ENCODE results near the gene SORBS1. TPM values are rescaled to one million over a fixed set of nuclear protein-coding genes. Genes with fewer than 3 reads are reported as not detected.
A peak's percentile ranks its signal among the peaks of the same experiment; 100 is the strongest.

SORBS1 gene
- total RNA-seq, 2 experiments from 2014 or later = 0.58 to 0.90 TPM

DNA sequence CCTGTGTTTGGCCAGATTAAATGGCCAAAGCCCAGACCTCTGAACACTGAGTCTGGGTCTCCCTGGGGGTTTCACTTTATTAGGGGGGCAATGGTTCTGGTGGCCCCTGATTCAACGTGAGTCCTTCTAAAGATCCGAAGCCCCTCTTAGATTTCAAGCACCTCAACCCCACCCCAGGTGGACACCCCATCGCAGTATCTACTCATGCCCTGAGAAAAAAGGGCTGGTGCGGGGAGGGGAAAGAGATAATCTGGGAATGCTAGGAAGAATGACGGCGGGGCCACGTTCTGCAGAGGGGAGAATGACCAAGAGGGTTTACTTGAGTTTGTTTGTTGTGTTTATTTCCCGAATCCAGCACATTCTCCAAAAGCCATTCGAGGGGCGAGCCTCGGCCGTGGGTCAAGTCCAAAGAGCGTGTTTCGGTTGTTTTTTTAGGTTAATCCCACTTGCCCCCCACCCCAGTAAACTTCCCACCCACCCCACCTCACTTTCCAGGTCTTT is 271.2 kb downstream of the SORBS1 start:
- Mint-ChIP-seq H3K36me3 (ENCODE audit: low read depth) (no peaks in the 10 kb centered on the region), H3K4me3 (peak overlapping the region; percentile 74), H3K27me3 (peaks cover 54% of the 10 kb centered on the region), H3K27ac (no peak overlapping the region), H3K4me1 (peaks cover 32% of the 10 kb centered on the region), H3K9me3 (no peaks in the 10 kb centered on the region)
- CTCF ChIA-PET = interaction anchor here (0.7 to 1.6 kb wide), 2 partner anchors 50 to 74 kb away, joined by 3 read pairs; no protein-coding TSS in a partner anchor
- DNase-seq = no peak
- POLR2A ChIA-PET = no interaction called here

DNA sequence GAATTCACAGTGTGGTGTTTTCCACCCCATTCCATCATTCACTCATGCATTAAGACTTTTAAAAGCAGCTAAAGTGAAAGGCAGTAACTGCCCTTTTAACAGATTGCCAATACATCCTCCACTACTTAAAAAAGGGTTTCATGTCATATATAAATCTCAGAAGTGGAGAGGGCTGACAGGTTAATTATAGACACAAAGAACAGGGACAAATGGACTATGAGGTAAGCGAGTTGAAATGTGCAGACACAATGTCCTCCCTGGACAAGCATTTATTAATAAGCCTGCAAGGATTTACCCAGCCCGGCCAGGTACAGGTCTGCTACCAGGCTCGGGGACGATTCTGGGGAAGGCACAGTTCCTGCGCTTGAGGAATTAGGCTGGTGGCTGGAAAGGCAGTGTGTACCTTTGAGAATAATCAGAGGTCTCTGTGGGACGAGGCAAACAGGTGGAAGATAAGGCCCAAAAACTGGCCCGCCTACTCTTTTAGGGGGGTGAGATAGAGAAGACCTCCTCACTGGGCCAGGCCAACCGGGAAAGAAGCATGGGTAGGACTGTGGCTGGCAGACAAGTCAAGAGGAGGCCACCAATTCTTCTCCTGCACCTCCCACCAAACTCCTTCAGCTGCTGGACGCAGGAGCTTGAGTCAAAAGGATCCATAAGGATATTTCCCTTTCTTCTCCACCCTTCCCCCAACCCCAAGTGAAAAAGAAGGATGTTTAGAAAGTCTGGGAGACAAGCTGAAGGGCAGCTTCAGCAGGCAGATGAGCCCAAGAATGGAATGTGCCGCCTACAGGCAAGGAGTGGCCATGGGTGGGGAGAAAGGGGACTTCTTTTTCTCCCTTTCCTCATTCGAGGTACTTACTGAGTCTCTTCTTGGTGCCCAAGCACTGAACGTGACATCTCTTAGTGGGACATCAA is 271.9 kb downstream of the SORBS1 start:
- peaks cover 55% of the 10 kb centered on the region for H3K27me3 Mint-ChIP-seq
- H3K27ac Mint-ChIP-seq = no peak overlapping the region
- H3K9me3 Mint-ChIP-seq = no peaks in the 10 kb centered on the region
- POLR2A ChIA-PET = no interaction called here
- H3K4me1 Mint-ChIP-seq = peaks cover 31% of the 10 kb centered on the region
- CTCF ChIA-PET = interaction anchor here (0.7 to 1.6 kb wide), 2 partner anchors 43 to 74 kb away, joined by 3 to 7 read pairs; no protein-coding TSS in a partner anchor
- no peaks in the 10 kb centered on the region for H3K36me3 Mint-ChIP-seq (ENCODE audit: low read depth)
- peak overlapping the region; percentile 74 for H3K4me3 Mint-ChIP-seq
- no peak for DNase-seq

DNA sequence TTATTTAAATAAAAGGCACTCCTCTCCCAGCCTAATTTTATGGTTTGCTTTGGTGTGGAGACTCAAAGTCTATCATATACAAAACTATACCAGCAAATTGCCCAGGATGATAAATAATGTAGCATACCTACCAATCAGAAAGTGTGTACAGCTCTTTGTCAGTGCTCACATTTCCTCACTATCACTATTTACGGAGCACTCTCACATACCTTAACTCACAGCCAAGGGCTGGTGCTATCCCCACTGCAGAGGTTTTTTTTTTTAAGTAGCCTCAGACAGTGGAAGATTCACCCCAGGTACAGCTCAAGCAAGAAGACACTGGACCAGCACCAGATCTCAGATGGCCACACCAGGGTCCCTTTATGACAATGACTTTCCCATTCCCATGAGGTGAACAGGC is 272.9 kb downstream of the SORBS1 start:
- ChIA-PET POLR2A (no interaction called here), CTCF (interaction anchor here (1.6 kb wide), 1 partner anchor 42 kb away, joined by 7 read pairs; no protein-coding TSS in a partner anchor)
- no peak overlapping the region for H3K4me3 Mint-ChIP-seq

DNA sequence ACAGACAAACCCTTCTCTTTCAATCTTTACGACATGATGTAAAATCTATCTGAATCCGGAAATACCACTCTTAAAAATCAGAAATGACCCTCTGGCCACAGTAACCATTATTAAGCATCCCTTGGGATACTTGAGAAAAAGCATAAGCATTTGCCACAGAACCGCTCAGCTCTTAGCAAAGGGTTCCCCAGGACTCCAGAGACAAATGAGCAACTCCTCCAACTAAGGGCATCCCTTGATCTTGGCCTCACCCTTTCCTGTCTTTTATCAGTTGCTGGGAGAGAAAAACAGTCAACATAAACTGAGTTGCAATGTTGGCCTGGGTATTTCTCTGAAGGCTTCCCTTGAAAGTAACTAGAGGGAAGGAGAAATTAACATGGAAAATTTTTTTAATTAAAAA is 273.9 kb downstream of the SORBS1 start:
- ChIA-PET POLR2A (no interaction called here), CTCF (interaction anchor here (1.6 kb wide), 1 partner anchor 41 kb away, joined by 7 read pairs; no protein-coding TSS in a partner anchor)
- Mint-ChIP-seq H3K9me3 (no peaks in the 10 kb centered on the region), H3K4me1 (peaks cover 28% of the 10 kb centered on the region), H3K4me3 (no peak overlapping the region), H3K36me3 (ENCODE audit: low read depth) (no peaks in the 10 kb centered on the region), H3K27me3 (peaks cover 51% of the 10 kb centered on the region), H3K27ac (no peak overlapping the region)
- no peak for DNase-seq

More for the DNA sequence above, 272.9 kb downstream of the SORBS1 start:
- DNase-seq = no peak
- Mint-ChIP-seq H3K27ac (no peak overlapping the region), H3K4me1 (peaks cover 28% of the 10 kb centered on the region), H3K27me3 (peaks cover 56% of the 10 kb centered on the region), H3K36me3 (ENCODE audit: low read depth) (no peaks in the 10 kb centered on the region), H3K9me3 (no peaks in the 10 kb centered on the region)

GRCh38 chr10:95286707-95287106 is 274.5 kb downstream of the SORBS1 start:
- H3K36me3 Mint-ChIP-seq (ENCODE audit: low read depth) = no peaks in the 10 kb centered on the region
- POLR2A ChIA-PET = no interaction called here
- no peaks in the 10 kb centered on the region for H3K9me3 Mint-ChIP-seq
- H3K4me1 Mint-ChIP-seq = peaks cover 26% of the 10 kb centered on the region
- H3K27me3 Mint-ChIP-seq = peaks cover 48% of the 10 kb centered on the region
- DNase-seq = no peak
- CTCF ChIA-PET = interaction anchor here (1.6 kb wide), 1 partner anchor 144 kb away, joined by 4 read pairs; no protein-coding TSS in a partner anchor
- no peak overlapping the region for H3K4me3 Mint-ChIP-seq
- H3K27ac Mint-ChIP-seq = no peak overlapping the region

DNA sequence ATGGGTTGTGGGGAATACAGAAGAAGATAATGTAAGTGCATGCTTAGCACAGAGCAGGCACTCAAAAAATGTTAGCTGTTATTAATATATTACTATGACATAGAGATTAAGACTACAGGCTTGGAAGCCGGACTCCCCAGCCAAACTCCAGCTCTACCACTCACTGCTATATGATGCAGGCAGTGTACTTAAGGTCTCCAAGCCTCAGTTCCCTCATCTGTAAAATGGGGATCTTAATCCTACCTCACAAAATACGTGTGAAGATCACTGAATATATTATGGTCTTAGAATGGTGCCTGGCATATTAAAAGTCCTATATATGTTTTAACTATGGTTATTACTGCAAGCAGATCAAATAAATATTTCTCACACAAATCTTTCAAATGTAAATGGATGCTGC is 275.6 kb downstream of the SORBS1 start:
- H3K9me3 Mint-ChIP-seq = no peaks in the 10 kb centered on the region
- H3K27me3 Mint-ChIP-seq = peaks cover 43% of the 10 kb centered on the region
- H3K4me3 Mint-ChIP-seq = no peak overlapping the region
- H3K36me3 Mint-ChIP-seq (ENCODE audit: low read depth) = no peaks in the 10 kb centered on the region
- DNase-seq = no peak
- ChIA-PET POLR2A (no interaction called here), CTCF (interaction anchor here (0.5 to 1.6 kb wide), 2 partner anchors 8 to 145 kb away, joined by 4 read pairs; no protein-coding TSS in a partner anchor)
- H3K4me1 Mint-ChIP-seq = peaks cover 20% of the 10 kb centered on the region
- no peak overlapping the region for H3K27ac Mint-ChIP-seq

DNA sequence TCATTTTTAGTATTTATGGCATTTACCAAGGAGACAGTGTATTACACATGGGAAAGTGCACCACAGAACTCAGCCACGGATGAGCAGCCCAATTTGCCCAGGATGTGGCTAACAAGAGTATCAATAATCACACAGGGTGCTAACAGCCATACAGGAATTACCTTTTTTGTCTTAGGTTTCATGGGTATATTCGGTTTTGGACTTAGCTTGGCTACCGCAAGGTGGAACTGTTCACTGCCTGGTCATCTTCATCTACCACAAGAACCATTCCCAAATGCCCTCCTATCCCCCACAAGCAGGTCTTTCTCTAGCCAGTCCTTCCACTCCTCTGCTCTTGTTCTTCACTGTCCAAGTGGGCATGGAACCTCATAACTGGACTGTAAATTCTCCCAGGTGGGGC is 276.4 kb downstream of the SORBS1 start:
- Mint-ChIP-seq H3K27me3 (peaks cover 38% of the 10 kb centered on the region), H3K4me1 (peaks cover 15% of the 10 kb centered on the region), H3K9me3 (no peaks in the 10 kb centered on the region), H3K4me3 (no peak overlapping the region), H3K27ac (no peak overlapping the region), H3K36me3 (ENCODE audit: low read depth) (no peaks in the 10 kb centered on the region)
- POLR2A ChIA-PET = no interaction called here
- CTCF ChIA-PET = no interaction called here
- DNase-seq = no peak

DNA sequence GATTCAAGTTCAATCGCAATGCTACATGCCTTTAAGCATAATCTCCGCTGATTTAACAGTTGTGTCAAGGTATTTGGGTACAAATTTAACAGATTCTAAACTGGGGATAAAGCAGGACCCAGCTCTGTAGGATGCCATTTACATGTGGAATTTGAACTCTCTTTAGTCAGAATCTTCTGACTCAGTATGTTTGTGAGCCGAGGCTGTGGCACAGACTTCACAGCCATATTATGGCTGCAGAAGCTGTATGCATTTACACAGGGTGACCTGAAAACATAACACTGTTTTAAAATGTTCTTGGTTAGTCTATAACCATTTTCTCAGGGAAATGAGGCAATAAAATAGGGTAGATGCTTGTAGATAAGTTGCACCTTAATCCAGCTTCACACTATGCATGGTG is 279.1 kb downstream of the SORBS1 start:
- POLR2A ChIA-PET = no interaction called here

GRCh38 chr10:95281206-95281605 is 280.0 kb downstream of the SORBS1 start:
- Mint-ChIP-seq H3K27me3 (peaks cover 12% of the 10 kb centered on the region), H3K27ac (no peak overlapping the region), H3K4me1 (peaks cover 6% of the 10 kb centered on the region), H3K9me3 (no peaks in the 10 kb centered on the region), H3K36me3 (ENCODE audit: low read depth) (no peaks in the 10 kb centered on the region), H3K4me3 (no peak overlapping the region)
- DNase-seq = no peak
- ChIA-PET CTCF (interaction anchor here (1.0 kb wide), 1 partner anchor 35 kb away, joined by 4 read pairs; no protein-coding TSS in a partner anchor), POLR2A (no interaction called here)

More for the DNA sequence above, 279.1 kb downstream of the SORBS1 start:
- DNase-seq = no peak
- Mint-ChIP-seq H3K4me3 (no peak overlapping the region), H3K36me3 (ENCODE audit: low read depth) (no peaks in the 10 kb centered on the region), H3K4me1 (peaks cover 6% of the 10 kb centered on the region), H3K9me3 (no peaks in the 10 kb centered on the region), H3K27ac (no peak overlapping the region), H3K27me3 (peaks cover 19% of the 10 kb centered on the region)
- CTCF ChIA-PET = no interaction called here

- H3K27me3 Mint-ChIP-seq = peaks cover 10% of the 10 kb centered on the region
- ChIA-PET CTCF (interaction anchor here (1.0 kb wide), 1 partner anchor 34 kb away, joined by 4 read pairs; no protein-coding TSS in a partner anchor), POLR2A (no interaction called here)
Measured at GRCh38 chr10:95280637-95281036, 280.5 kb downstream of the SORBS1 start.

GRCh38 chr10:95279042-95279820 is 281.9 kb downstream of the SORBS1 start:
- Mint-ChIP-seq H3K36me3 (ENCODE audit: low read depth) (no peaks in the 10 kb centered on the region), H3K4me3 (no peak overlapping the region), H3K9me3 (no peaks in the 10 kb centered on the region), H3K27ac (no peak overlapping the region), H3K27me3 (peaks cover 4% of the 10 kb centered on the region), H3K4me1 (no peaks in the 10 kb centered on the region)
- ChIA-PET POLR2A (no interaction called here), CTCF (interaction anchor here (1.0 to 2.2 kb wide), 2 partner anchors 36 to 84 kb away, joined by 3 to 7 read pairs; no protein-coding TSS in a partner anchor)
- no peak for DNase-seq

More at GRCh38 chr10:95280637-95281036, 280.5 kb downstream of the SORBS1 start:
- Mint-ChIP-seq H3K4me1 (peaks cover 6% of the 10 kb centered on the region), H3K27ac (no peak overlapping the region), H3K36me3 (ENCODE audit: low read depth) (no peaks in the 10 kb centered on the region), H3K9me3 (no peaks in the 10 kb centered on the region), H3K4me3 (no peak overlapping the region)
- no peak for DNase-seq

GRCh38 chr10:95278061-95278988 is 282.8 kb downstream of the SORBS1 start:
- POLR2A ChIA-PET = no interaction called here
- H3K4me3 Mint-ChIP-seq = no peak overlapping the region
- no peaks in the 10 kb centered on the region for H3K4me1 Mint-ChIP-seq
- no peak for DNase-seq
- H3K9me3 Mint-ChIP-seq = no peaks in the 10 kb centered on the region
- no peak overlapping the region for H3K27ac Mint-ChIP-seq
- H3K27me3 Mint-ChIP-seq = no peaks in the 10 kb centered on the region
- CTCF ChIA-PET = interaction anchor here (0.7 to 2.2 kb wide), 3 partner anchors 35 to 147 kb away, joined by 3 to 7 read pairs (median 3); no protein-coding TSS in a partner anchor
- H3K36me3 Mint-ChIP-seq (ENCODE audit: low read depth) = no peaks in the 10 kb centered on the region

All from activated CD4-positive, alpha-beta memory T cell treated with anti-CD3 and anti-CD28 coated beads, Interleukin-2, amount 10 ng/mL, durations not matched to agents 7 days and 5 days (primary cell).